IMR-90 (cell line): Measurements from ENCODE around the gene SLC39A5. TPM values are rescaled to one million over a fixed set of nuclear protein-coding genes. Genes with fewer than 3 reads are reported as not detected.
A peak's percentile ranks its signal among the peaks of the same experiment; 100 is the strongest.

ENCODE experiments used
- ATAC-seq: fragments of 200-7000 bp; cut with Tn5 transposase; 2 replicates; pipeline ENCODE4 v1.9.1; 2020; ENCODE audit warnings: low read depth, mild to moderate bottlenecking, moderate library complexity
- BruUV-seq: library from RNA; stranded (reverse); fragments of 400-500 nt; replicated peaks from 2 replicates; lab custom pipeline; 2021; lab: Mats Ljungman, UMichigan
- CTCF ChIA-PET: fragments of 300-600 bp; formaldehyde crosslinking; extraction: SDS; loops from one replicate; lab custom pipeline; 2021; ENCODE audit warnings: antibody characterized with exemption; lab: Yijun Ruan, JAX
- POLR2A ChIA-PET: fragments of 300-600 bp; sonication (Branson Sonifier 250); formaldehyde crosslinking; loops from one replicate; lab custom pipeline; 2022; ENCODE audit warnings: antibody characterized with exemption; ENCODE audit not compliant: unreplicated experiment; lab: Charles Lee
- DNase-seq: peaks from one replicate; pipeline ENCODE4 v3.0.0; 2013
- H2AFZ ChIP-seq: replicated peaks from 2 replicates; pipeline ENCODE3; 2013; ENCODE audit warnings: low read length, mild to moderate bottlenecking; ENCODE audit not compliant: poor library complexity
- H2AK5ac ChIP-seq: 2 replicates; pipeline ENCODE4 v1.6.1; 2013; ENCODE audit warnings: low read depth, low read length, inconsistent platforms
- H2AK9ac ChIP-seq: replicated peaks from 2 replicates; pipeline ENCODE3; 2013; ENCODE audit warnings: mild to moderate bottlenecking, low read depth, low read length, moderate library complexity; ENCODE audit not compliant: poor library complexity
- H2BK120ac ChIP-seq: 2 replicates; pipeline ENCODE4 v1.6.1; 2013; ENCODE audit warnings: low read depth, low read length, inconsistent platforms
- H2BK15ac ChIP-seq: 3 replicates; pipeline ENCODE4 v1.6.1; 2013; ENCODE audit warnings: low read depth, low read length, inconsistent platforms
- H2BK20ac ChIP-seq: 2 replicates; pipeline ENCODE4 v1.6.1; 2013; ENCODE audit warnings: low read depth, mild to moderate bottlenecking, inconsistent platforms, low read length, moderate library complexity
- H2BK5ac ChIP-seq: 2 replicates; pipeline ENCODE4 v1.6.1; 2013; ENCODE audit warnings: mild to moderate bottlenecking, low read depth, low read length, inconsistent platforms; ENCODE audit not compliant: poor library complexity, severe bottlenecking
- H3K14ac ChIP-seq: replicated peaks from 2 replicates; pipeline ENCODE4 v1.6.1; 2013; ENCODE audit warnings: low read depth, low read length, inconsistent platforms
- H3K18ac ChIP-seq: 2 replicates; pipeline ENCODE4 v1.6.1; 2013; ENCODE audit warnings: low read depth, low read length, control low read depth
- H3K23ac ChIP-seq: 2 replicates; pipeline ENCODE4 v1.6.1; 2013; ENCODE audit warnings: low read depth, low read length, inconsistent platforms
- H3K27ac ChIP-seq: 2 replicates; pipeline ENCODE4 v1.5.1; 2013; ENCODE audit warnings: mild to moderate bottlenecking, control low read depth, low read length; ENCODE audit not compliant: insufficient read depth
- H3K27me3 ChIP-seq: 2 replicates; pipeline ENCODE4 v1.6.1; 2013; ENCODE audit warnings: low read length; ENCODE audit not compliant: control insufficient read depth, insufficient read depth
- H3K36me3 ChIP-seq: 2 replicates; pipeline ENCODE4 v1.6.1; 2013; ENCODE audit warnings: low read length, mixed read lengths; ENCODE audit not compliant: control insufficient read depth, insufficient read depth
- H3K4ac ChIP-seq: 2 replicates; pipeline ENCODE4 v1.6.1; 2013; ENCODE audit warnings: low read depth, low read length, inconsistent platforms
- H3K4me1 ChIP-seq: 2 replicates; pipeline ENCODE4 v1.6.1; 2013; ENCODE audit warnings: low read length, mixed read lengths; ENCODE audit not compliant: control insufficient read depth, insufficient read depth
- H3K4me2 ChIP-seq: 2 replicates; pipeline ENCODE4 v1.6.1; 2013; ENCODE audit warnings: low read depth, mild to moderate bottlenecking, control low read depth, low read length, moderate library complexity
- H3K4me3 ChIP-seq: 2 replicates; pipeline ENCODE4 v1.5.1; 2013; ENCODE audit warnings: low read depth, mild to moderate bottlenecking, control low read depth, low read length, moderate library complexity; ENCODE audit not compliant: insufficient read depth
- H3K56ac ChIP-seq: 2 replicates; pipeline ENCODE4 v1.6.1; 2013; ENCODE audit warnings: low read length, inconsistent platforms; ENCODE audit not compliant: insufficient read depth; ENCODE audit errors: extremely low read depth
- H3K79me1 ChIP-seq, 2 experiments: 2 replicates each; pipeline ENCODE4 v1.6.1; 2013; ENCODE audit warnings: low read length in 2 of 2, inconsistent platforms in 1 of 2, low read depth in 1 of 2
- H3K9ac ChIP-seq: 2 replicates; pipeline ENCODE4 v1.6.1; 2013; ENCODE audit warnings: low read depth, low read length, control low read depth
- H3K9me1 ChIP-seq: 2 replicates; pipeline ENCODE4 v1.6.1; 2013; ENCODE audit warnings: low read length, inconsistent platforms; ENCODE audit not compliant: insufficient read depth
- H3K9me3 ChIP-seq: 2 replicates; pipeline ENCODE4 v1.6.1; 2013; ENCODE audit warnings: low read length; ENCODE audit not compliant: control insufficient read depth, insufficient read depth
- H4K20me1 ChIP-seq: 2 replicates; pipeline ENCODE4 v1.6.1; 2013; ENCODE audit warnings: low read length, inconsistent platforms; ENCODE audit not compliant: insufficient read depth
- H4K5ac ChIP-seq: 2 replicates; pipeline ENCODE4 v1.6.1; 2013; ENCODE audit warnings: mild to moderate bottlenecking, low read depth, low read length, control low read depth
- H4K8ac ChIP-seq, 2 experiments: 2 replicates each; pipeline ENCODE4 v1.6.1; 2013; ENCODE audit warnings: low read depth in 2 of 2, low read length in 2 of 2, control low read depth in 1 of 2, inconsistent platforms in 1 of 2
- H4K91ac ChIP-seq: 2 replicates; pipeline ENCODE4 v1.6.1; 2013; ENCODE audit warnings: low read depth, low read length, inconsistent platforms; ENCODE audit not compliant: insufficient read depth
- BHLHE40 ChIP-seq: fragments of 150-350 bp; IDR thresholded peaks from 2 replicates; pipeline ENCODE4 v1.6.1; 2016; ENCODE audit warnings: mild to moderate bottlenecking, low read depth, low read length
- CEBPB ChIP-seq: IDR thresholded peaks from 2 replicates; pipeline ENCODE4 v1.6.1; 2012; ENCODE audit warnings: low read depth, low read length, improper control_type of control experiment
- CHD1 ChIP-seq: IDR thresholded peaks from 2 replicates; pipeline ENCODE4 v1.6.1; 2012; ENCODE audit warnings: low read depth, low read length, improper control_type of control experiment
- CTCF ChIP-seq: conservative IDR thresholded peaks from 2 replicates; pipeline ENCODE4 v1.5.1; 2012; ENCODE audit warnings: mild to moderate bottlenecking, low read depth, low read length, improper control_type of control experiment
- ELK1 ChIP-seq: fragments of 150-350 bp; IDR thresholded peaks from 2 replicates; pipeline ENCODE4 v1.6.1; 2016; ENCODE audit warnings: low read depth, mild to moderate bottlenecking, low read length, moderate library complexity, borderline replicate concordance
- FOS ChIP-seq: fragments of 150-350 bp; IDR thresholded peaks from 2 replicates; pipeline ENCODE4 v1.6.1; 2016; ENCODE audit warnings: low read depth, low read length
- MAFK ChIP-seq: IDR thresholded peaks from 2 replicates; pipeline ENCODE4 v1.6.1; 2012; ENCODE audit warnings: low read depth, low read length, improper control_type of control experiment
- MAZ ChIP-seq: IDR thresholded peaks from 2 replicates; pipeline ENCODE4 v1.6.1; 2012; ENCODE audit warnings: low read depth, mild to moderate bottlenecking, low read length, improper control_type of control experiment, moderate library complexity, borderline replicate concordance
- MXI1 ChIP-seq: IDR thresholded peaks from 2 replicates; pipeline ENCODE4 v1.6.1; 2012; ENCODE audit warnings: low read depth, mild to moderate bottlenecking, low read length, moderate library complexity, borderline replicate concordance
- NFE2L2 ChIP-seq: fragments of 150-350 bp; IDR thresholded peaks from 2 replicates; pipeline ENCODE4 v1.6.1; 2016; ENCODE audit warnings: low read depth, mild to moderate bottlenecking, low read length
- POLR2A ChIP-seq: IDR thresholded peaks from 2 replicates; pipeline ENCODE4 v1.6.1; 2012; ENCODE audit warnings: mild to moderate bottlenecking, low read depth, low read length
- RAD21 ChIP-seq: IDR thresholded peaks from 2 replicates; pipeline ENCODE4 v1.6.1; 2012; ENCODE audit warnings: low read length, improper control_type of control experiment
- RCOR1 ChIP-seq: IDR thresholded peaks from 2 replicates; pipeline ENCODE4 v1.6.1; 2012; ENCODE audit warnings: mild to moderate bottlenecking, low read length, improper control_type of control experiment; ENCODE audit not compliant: insufficient replicate concordance
- RFX5 ChIP-seq: IDR thresholded peaks from 2 replicates; pipeline ENCODE4 v1.8.0; 2012; ENCODE audit warnings: low read depth, mild to moderate bottlenecking, low read length, moderate library complexity
- SMC3 ChIP-seq: fragments of 150-350 bp; IDR thresholded peaks from 2 replicates; pipeline ENCODE4 v1.6.1; 2016; ENCODE audit warnings: low read depth, mild to moderate bottlenecking, antibody characterized with exemption, low read length, moderate library complexity
- USF2 ChIP-seq: fragments of 150-350 bp; IDR thresholded peaks from 2 replicates; pipeline ENCODE4 v1.6.1; 2017; ENCODE audit warnings: mild to moderate bottlenecking, antibody characterized with exemption, low read length, low read depth
- whole genome bisulfite sequencing, 2 experiments: methylation state at CpG; one replicate each; pipeline versions ENCODE4 v1.1.5 to v1.1.7; 2013; ENCODE audit warnings: missing lambda C conversion rate in 2 of 2; ENCODE audit not compliant: insufficient read length in 1 of 2; ENCODE audit errors: extremely low coverage in 2 of 2; 5-methylcytosine and 5-hydroxymethylcytosine counted together
- dilution Hi-C: fragments of 300-500 bp; cut with HindIII; formaldehyde crosslinking; loops from one replicate; pipeline ENCODE4 v1.14.3; 2018; ENCODE audit warnings: low sequenced_read_pairs; ENCODE audit not compliant: unreplicated experiment
- in situ Hi-C: fragments of 300-500 bp; cut with MboI; formaldehyde crosslinking; loops from 3 replicates; pipeline ENCODE4 v1.14.3; 2019; ENCODE audit warnings: low sequenced_read_pairs, inconsistent platforms, mixed read lengths
- intact Hi-C: fragments of 100-400 bp; cut with micrococcal nuclease; formaldehyde crosslinking; loops from 2 replicates; pipeline ENCODE4 v1.10.0; 2022
- polyA plus RNA-seq, 3 experiments: library from polyadenylated mRNA; depleted of rRNA; stranded (reverse); fragments of >200 nt; gene quantifications; 2 replicates each; pipeline ENCODE4 v1.2.3, GENCODE V29; 2012; ENCODE audit warnings: low replicate concordance in 1 of 3
- total RNA-seq: library from RNA; depleted of rRNA; stranded (reverse); fragments of >200 nt; gene quantifications from 2 replicates; pipeline ENCODE4 v1.2.3, GENCODE V29; 2012

SLC39A5 gene
- total and polyA plus RNA-seq, 2 of the 4 experiments (the other 2 are of a cell fraction): not detected

GRCh38 chr12:56260921-56261320, 31.1 kb downstream of the SLC39A5 start:
- Histone ChIP-seq H3K14ac (peak overlapping the region; percentile 71), H2AFZ (no peak overlapping the region), H3K27ac (no peak overlapping the region), H3K36me3 (peaks cover 11% of the 10 kb centered on the region), H3K9ac (no peak overlapping the region), H3K23ac (peak overlapping the region; percentile 34; the same call in 1 of the 2 replicates), H2BK20ac (peak overlapping the region; percentile 84), H3K18ac (peak overlapping the region; percentile 87; the same call in 1 of the 2 replicates), H2BK15ac (peak overlapping the region; percentile 60; the same call in 2 of the 3 replicates), H4K20me1 (peaks cover 14% of the 10 kb centered on the region), H3K9me3 (no peaks in the 10 kb centered on the region), H3K4ac (peak overlapping the region; percentile 74), H2AK5ac (peak overlapping the region; percentile 81), H4K8ac (peak overlapping the region; percentile 7 to 80; a peak in 2 of 4 replicates), H2BK5ac (peak overlapping the region; percentile 92), H3K56ac (no peak overlapping the region), H4K5ac (peak overlapping the region; percentile 77; the same call in 1 of the 2 replicates), H3K79me1 (peaks cover 7 to 25% of the 10 kb centered on the region in 2 experiments), H3K4me3 (no peak overlapping the region), H3K4me2 (no peak overlapping the region), H2AK9ac (no peak overlapping the region), H2BK120ac (peak overlapping the region; percentile 89), H3K4me1 (peaks cover 18% of the 10 kb centered on the region), H3K27me3 (no peaks in the 10 kb centered on the region), H4K91ac (peak overlapping the region; percentile 73; the same call in 1 of the 2 replicates), H3K9me1 (peaks cover 18% of the 10 kb centered on the region)
- WGBS, 2 experiments: no CpG with 5 or more reads among the region's 3 CpGs
- ATAC-seq (no peak), DNase-seq (no peak)
- in situ Hi-C loops (no loop called here), intact Hi-C loops (no loop called here), dilution Hi-C loops (no loop called here)
- no TSS peak for BruUV-seq
- CTCF ChIA-PET: interaction anchor here (0.8 kb wide), 1 partner anchor 39 kb away, joined by 3 read pairs; no protein-coding TSS in a partner anchor
- TF ChIP-seq POLR2A (no peak), SMC3 (no peak), RFX5 (no peak), CTCF (no peak), BHLHE40 (no peak), NFE2L2 (no peak), RCOR1 (no peak), MXI1 (no peak), MAZ (no peak), MAFK (no peak), CHD1 (no peak), ELK1 (no peak), FOS (no peak), RAD21 (no peak), CEBPB (no peak), USF2 (no peak)
- POLR2A ChIA-PET: no interaction called here
